Measurements from ENCODE around the gene MDN1.
"Not testable (repeated sequence)": the region's sequence is repeated elsewhere in the genome, so short reads cannot be mapped to it uniquely, and the experiment has no call there.

Gene MDN1

GRCh38 chr6:89768324-89768723 lies 51.3 kb downstream of the MDN1 start:
- no peak for DNase-seq

- DNase-seq: no peak
Observed at GRCh38 chr6:89763550-89763949, 56.0 kb downstream of the MDN1 start.

- no peak for DNase-seq
Observed at GRCh38 chr6:89758830-89759229, 60.8 kb downstream of the MDN1 start.

DNA sequence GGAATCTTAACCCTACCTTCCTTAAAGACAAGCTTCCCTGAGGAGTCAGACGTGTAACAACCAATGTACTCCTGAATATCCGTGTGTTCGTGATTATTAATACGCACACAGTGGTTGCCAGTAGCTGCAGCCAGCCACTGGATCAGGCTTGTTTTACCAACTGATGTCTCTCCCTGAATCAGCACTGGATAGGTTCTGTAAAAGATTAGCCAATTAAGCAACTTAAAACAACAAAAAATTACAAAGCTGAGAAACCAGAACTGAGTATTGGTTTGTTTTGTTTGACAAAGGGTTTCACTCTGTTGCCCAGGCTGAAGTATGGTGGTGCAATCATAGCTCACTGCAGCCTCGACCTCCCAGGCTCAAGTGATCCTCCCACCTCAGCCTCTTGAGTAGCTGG lies 69.3 kb downstream of the MDN1 start:
- no peak for DNase-seq

GRCh38 chr6:89749918-89750317 lies 69.7 kb downstream of the MDN1 start:
- no peak for DNase-seq

DNA sequence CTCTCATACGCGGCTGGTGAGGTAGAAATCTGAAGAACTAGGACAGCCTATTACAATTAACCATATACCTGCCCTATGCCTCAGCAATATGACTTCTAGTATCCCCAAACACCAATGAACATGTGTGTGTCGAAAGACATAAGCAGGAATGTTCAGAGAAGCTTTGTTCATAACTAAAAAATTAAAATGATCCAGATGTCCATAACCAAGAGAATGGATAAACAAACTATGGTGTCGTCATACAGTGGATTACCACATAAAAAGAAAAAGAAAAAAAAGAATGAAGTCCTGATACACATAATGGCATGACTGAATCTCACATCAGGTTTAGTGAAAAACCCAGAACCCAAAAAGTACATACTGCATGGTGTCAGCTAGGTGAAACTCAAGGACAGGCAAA lies 73.9 kb downstream of the MDN1 start:
- no peak for DNase-seq

DNA sequence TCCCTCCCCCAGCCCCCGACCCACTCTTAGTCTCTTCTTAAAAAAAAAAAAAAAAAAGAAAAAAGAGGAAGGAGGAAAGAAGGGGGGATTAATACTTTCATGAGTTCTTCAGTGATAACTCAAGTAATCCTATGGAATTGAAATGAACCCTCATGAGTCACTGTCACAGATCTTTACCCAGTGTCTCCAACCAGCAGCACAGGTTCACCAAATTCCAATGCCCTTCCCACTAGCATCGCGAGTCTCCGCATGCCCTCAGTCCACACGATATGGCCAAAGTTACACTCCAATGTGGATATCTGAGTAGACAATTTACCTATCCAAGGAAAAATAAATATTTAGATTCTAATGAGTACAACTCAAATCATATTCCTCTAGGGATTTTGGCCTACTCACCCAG lies 74.5 kb downstream of the MDN1 start:
- DNase-seq: no peak

DNA sequence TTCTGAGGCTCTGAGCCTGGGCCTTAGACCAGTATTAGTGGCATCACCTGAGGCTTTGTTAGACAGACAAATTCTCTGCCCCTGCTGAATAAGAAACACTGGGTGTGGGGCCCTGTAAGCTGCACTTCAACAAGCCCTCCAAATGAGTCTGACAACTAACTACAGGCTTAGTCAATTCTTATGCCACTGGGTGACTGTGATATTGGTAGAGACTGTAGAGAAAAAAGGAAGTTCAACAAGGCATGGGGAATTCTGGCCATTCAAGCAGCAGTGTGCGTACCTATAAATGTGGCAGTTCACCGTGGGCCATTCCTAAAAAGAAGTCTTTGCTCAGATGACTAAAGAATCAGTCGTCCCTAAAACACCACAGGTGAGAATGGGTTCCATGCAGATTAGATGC lies 82.7 kb downstream of the MDN1 start:
- no peak for DNase-seq

DNA sequence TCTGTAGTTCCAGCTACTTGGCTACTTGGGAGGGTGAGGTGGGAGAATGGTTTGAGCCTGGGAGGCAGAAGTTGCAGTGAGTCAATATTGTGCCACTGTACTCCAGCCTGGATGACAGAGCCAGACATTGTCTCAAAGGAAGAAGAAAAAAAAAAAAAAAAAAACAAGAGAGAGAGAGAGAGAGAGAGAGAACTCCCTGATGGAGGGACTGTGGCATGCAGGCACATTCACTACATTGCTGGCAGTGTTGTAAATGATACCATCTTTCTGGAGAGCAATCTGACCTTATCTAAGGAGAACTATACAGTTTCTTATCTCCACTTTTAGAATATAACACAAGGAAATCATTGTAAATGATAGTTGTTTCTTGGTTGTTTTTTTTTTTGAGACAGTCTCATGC lies 85.1 kb downstream of the MDN1 start:
- DNase-seq: no peak

DNA sequence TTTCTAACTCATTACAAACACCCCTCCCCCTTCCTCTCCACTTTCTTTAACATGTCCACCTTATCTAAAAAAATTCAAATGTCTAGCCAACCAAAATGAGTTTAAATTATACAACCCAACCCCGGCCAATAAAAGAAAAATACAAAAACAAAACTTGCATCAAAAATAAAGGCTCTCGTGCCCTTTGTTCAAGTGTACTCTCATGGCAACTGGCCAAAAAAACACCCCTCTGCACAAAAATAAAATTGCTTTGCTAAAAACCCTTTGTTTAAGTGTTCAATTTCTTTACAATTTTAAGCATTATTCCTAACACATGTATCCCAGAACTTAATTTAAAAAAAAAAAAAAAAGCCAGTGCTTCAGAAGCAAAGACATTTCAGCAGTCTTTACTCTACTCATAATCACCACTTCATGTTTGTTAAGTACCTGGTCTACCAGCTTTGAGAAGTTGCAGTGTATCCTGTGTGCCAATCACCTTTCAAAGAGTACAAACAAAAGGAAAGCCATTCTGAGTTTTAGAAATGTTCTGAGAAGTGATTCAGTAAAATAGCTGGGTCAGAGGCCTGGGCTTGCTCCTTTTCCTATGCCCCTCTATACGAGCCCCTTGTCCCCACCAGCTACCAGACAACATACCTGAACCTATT lies 87.5 kb downstream of the MDN1 start:
- no peak for DNase-seq

DNA sequence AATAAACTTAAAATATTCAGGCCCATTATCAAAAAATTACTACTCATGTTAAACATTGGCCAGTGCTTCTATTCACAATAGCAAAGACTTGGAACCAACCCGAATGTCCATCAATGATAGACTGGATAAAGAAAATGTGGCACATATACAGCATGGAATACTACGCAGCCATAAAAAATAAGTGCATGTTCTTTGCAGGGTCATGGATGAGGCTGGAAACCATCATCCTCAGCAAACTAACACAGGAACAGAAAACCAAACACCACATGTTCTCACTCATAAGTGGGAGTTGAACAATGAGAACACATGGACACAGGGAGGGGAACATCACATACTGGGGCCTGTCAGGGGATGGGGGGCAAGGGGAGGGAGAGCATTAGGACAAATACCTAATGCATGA lies 88.3 kb downstream of the MDN1 start:
- DNase-seq: not testable (repeated sequence)

- DNase-seq: no peak
Observed at GRCh38 chr6:89729818-89730217, 89.8 kb downstream of the MDN1 start.

DNA sequence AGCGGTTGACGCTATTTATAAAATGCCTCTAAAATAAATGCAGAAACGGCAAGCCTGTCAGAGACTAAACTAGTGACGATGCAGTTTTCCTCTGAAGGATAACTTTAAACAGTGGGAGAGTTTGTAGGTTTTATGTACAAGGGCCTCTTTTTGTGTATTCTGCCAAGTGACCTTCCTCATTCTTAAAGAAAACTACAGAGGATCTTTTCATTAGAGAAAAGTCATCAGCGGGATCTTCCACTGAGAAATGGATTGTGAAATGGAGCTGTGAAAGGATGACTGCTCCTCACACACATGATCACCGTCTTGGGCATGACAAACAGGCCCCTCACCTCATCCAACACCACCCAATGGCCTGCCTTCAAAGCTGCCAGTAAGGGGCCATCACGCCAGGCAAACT lies 92.1 kb downstream of the MDN1 start:
- no peak for DNase-seq

DNA sequence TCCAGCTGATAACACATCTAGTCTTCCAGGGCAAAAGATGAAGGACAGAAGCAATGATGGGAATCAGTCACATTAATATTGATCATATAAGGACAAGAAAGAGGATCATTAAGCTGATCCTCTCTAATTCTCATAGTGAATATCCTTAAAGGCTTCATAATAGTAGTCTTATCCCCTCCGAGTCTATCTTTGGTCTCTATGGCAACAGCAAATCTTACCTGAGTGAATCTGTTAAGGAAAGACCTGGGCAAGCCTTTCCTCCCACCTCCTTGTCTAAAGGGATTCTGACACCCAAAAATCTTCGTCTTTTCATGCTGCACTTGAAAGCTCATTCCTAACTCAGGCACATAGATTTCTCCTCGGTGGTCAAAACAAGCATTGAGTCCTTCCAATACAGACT lies 94.6 kb downstream of the MDN1 start:
- DNase-seq: no peak

- no peak for DNase-seq
Observed at GRCh38 chr6:89723046-89723445, 96.5 kb downstream of the MDN1 start.

- no peak for DNase-seq
Observed at GRCh38 chr6:89716532-89716931, 103.1 kb downstream of the MDN1 start.

DNA sequence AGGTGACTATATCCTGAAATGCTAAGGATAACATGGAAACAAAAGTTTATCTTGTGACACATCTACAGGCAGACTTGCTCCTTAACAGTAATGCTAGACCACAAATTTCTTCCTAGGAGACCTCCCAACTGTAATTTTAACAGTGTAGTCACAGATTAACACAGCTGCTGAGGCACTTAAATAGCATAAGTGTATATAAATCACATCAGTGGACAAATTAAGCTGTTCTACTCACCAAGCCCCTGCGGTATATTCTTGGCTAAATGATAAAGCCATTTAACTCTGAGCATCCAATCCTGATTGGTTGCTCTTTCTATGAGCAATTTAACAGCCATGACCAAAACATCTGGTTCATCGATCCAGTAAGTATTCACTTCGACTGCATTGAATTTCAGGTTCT lies 107.8 kb downstream of the MDN1 start:
- DNase-seq: no peak

DNA sequence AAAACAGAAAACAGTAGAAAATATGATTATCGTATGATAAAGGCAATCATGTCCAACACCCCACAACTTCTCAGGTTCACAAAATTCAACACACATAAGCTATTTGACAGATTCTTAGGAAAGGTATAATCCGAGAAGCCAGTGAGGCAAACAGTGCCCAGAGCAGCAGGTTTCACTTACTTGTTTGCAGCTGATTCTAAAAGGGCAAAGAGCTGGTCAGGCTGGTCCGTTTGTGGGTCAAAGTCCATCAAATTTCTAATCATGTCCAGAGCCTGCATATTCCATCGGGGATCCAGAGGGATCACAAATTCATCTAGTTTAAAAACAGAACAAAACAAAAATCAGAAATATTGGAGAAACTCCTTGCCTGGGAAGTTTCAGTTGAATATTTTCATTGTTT lies 111.3 kb downstream of the MDN1 start:
- DNase-seq: no peak

DNA sequence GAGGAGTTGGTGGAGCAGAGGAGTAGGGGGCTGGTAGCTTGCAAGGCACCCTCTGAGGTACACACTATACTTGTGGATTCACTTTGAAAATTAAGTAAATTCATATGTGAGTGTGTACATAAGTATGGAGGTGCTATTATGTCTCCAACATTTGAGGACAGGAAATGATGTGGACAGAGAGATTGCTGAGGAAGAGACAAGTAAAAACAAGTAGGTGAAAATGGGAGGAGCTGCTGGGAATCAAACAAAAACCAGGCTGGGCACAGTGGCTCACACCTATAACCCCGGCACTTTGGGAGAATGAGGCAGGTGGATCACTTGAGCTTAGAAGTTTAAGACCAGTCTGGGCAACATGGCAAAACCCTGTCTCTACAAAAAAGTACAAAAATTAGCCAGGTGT lies 111.8 kb downstream of the MDN1 start:
- DNase-seq: no peak

DNA sequence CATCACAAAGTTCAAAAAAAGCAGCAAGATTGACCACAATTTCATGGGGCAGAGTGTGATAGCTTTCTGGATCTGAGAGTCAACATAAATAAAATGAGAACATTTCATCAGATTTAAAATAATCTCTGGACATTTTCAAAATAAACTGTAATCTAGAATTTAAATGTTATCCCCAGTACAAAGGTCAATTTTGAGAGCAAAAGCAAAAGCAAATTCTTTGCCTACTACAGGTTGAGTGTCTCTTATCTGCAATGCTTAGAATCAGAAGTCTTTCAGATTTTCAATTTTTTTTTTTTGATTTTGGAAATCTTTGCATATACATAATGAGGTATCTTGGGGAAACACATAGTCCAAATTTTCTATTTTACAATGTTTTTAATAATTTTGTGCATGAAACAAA lies 113.5 kb downstream of the MDN1 start:
- DNase-seq: no peak

- no peak for DNase-seq
Observed at GRCh38 chr6:89703292-89703691, 116.3 kb downstream of the MDN1 start.

- no peak for DNase-seq
Observed at GRCh38 chr6:89702349-89702748, 117.2 kb downstream of the MDN1 start.

- DNase-seq: no peak
Observed at GRCh38 chr6:89695667-89696066, 123.9 kb downstream of the MDN1 start.

- no peak for DNase-seq
Observed at GRCh38 chr6:89694428-89694827, 125.2 kb downstream of the MDN1 start.

DNA sequence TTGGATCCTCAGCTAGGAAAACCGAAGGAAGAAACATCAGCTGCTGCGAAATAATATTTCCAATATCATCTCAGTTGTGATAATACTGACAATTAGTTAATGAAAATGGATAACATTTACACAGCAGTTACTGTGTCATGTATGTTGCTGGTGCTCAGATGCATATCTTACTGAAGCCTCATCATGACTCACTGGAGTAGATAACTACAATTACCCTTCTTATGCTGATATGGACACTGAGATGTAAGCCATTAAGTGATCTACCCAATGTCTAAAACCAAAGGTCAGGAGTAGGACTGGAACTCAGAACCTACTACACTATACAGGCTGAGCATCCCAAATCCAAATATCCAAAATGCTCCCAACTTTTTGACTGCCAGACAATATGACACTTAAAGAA lies 126.4 kb downstream of the MDN1 start:
- no peak for DNase-seq

DNA sequence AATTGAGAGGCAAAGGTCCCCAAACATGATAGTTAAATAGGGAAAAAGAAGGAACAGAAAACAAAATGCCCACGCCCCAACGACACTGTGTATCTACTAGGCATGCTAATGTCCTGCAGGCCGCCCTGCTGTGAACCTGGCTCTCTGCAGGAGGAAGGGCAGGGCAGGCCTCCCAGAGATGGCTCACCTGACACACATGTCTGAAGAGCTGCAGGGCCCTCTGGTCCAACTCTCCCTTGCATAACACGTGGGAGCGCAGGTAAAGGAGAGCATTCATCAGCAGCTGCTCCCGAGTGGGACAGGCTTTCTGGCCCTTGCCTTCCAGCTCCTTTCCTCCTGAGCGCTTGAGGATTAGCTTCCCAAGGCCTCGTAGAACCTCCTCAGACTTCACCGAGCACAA lies 127.3 kb downstream of the MDN1 start:
- DNase-seq: no peak
